ENCODE results near the gene KIF2C.
"Not testable (repeated sequence)": the region's sequence is repeated elsewhere in the genome, so short reads cannot be mapped to it uniquely, and the experiment has no call there.

Gene KIF2C

DNA sequence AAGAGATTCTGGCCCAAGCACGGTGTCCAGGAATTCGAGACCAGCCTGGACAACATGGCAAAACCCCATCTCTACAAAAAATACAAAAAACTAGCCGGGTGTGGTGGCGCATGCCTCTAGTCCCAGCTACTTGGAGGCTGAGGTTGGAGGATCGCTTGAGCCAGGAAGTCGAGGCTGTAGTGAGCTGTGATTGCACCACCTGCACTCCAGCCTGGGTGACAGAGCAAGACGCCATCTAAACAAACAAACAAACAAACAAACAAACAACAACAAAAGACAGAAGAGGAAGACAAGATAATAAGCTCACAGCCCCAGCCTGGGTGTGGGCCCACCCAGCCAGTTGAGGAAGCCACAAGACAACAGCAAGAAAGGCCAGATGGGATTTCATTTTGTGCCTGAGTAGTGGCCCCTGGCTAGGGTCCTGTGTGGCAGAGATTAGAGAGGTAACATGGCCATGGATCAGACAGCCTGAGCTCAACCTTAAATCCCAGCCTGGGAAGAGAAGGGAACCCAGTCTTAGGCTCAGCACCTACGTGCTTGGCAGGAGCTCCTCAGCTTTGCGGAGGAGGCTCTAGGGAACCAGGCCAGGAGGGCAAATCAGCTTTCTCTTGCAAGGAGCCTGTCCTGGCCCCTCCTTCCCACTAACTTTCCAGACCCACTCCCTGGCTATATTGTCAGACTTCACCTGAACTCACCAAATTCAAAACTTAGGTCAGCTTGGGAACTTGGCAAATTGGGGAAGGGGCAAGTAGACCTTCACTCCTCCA, 53.3 kb downstream of the KIF2C start:
- no peak for DNase-seq (ENCODE audit: low spot score)

DNA sequence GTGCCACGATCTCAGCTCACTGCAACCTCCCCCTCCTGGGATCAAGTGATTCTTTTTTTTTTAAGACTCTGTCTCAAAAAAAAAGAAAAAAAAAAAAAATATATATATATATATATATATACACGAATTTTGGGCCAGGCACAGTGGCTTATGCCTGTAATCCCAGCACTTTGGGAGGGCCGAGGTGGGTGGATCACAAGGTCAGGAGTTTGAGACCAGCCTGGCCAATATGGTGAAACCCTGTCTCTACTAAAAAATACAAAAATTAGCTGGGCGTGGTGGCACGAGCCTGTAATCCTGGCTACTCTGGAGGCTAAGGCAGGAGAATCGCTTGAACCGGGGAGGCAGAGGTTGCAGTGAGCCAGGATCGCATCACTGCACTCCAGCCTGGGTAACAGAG, 58.2 kb downstream of the KIF2C start:
- not testable (repeated sequence) for DNase-seq (ENCODE audit: low spot score)

DNA sequence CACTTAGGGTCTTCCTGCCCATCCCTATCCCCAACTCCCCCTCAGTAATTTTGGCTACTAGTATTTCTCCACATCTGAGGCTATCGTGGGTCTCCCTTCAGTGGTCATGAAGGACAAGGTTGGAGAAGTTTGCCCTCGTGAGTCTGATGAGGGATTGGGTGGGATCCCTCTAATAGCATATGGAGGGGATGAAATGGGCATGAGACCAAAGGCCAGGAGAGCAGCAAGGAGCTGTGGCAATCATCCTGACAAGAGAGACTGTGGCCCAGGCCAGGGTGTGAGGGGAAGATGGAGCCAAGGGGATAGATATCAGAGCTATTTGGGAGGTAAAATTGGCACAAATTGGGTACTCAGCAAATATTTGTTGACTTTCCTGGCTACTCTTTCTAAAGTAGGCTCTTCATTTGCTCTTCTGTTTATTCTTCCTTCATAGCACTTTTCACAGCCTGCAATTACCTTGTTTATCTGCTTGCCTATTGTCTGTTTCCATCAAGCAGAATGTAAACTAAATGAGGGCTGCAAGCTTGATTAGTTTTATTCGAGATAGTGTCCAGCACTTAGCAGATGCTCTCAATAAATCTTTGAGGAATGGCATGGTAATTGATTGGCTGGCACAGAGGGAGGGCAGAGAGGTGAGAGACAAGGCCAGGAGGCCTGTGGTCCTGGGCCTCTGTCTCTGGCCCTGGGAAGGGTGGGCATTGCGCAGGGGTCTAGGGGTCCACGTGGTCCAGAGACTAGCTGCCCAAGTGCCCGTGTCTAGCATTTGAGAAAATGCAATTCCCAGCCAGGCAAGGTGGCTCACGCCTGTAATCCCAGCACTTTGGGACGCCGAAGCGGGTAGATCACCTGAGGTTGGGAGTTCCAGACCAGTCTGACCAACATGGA, 59.1 kb downstream of the KIF2C start:
- no peak for DNase-seq (ENCODE audit: low spot score)

- DNase-seq (ENCODE audit: low spot score) = peak; percentile 93
Measured at GRCh38 chr1:44799770-44800584, 60.3 kb downstream of the KIF2C start, which contains the start of gene PLK3. PLK3 (plus strand) TSS chr1:44800377; CDS start chr1:44800464, 87 bp downstream.

DNA sequence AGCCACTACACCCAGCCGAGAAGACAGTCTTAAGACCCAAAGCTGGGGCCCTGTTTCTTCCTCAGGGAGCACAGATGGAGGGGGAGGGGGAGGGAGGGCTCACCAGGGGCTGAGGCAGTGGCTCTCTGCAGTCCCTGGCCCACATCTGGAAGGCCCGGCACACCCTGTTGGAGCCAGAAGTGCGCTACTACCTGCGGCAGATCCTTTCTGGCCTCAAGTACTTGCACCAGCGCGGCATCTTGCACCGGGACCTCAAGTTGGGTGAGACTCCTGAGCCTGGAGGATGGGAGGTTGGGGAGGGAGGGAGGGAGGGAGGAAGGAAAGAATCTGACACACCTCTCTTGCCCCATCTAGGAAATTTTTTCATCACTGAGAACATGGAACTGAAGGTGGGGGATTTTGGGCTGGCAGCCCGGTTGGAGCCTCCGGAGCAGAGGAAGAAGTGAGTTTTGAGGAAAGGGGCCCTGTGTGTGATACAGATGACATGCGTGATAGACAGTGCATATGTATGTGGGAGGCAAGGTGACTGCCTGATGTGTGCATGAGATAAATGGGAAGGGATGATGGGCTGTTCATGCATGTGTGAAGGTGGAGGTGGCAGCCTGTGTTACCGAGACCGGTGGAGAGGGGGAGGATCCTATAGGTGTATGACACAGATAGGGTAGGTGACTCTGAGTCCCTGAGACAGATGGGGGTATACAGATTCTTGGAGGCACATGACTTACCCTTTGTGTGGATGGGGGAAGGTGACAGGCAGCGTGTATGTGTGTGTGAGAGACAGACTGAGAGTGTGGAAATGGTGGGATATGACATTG, 62.1 kb downstream of the KIF2C start:
- DNase-seq (ENCODE audit: low spot score) = no peak

GRCh38 chr1:44802306-44803061, 62.8 kb downstream of the KIF2C start:
- no peak for DNase-seq (ENCODE audit: low spot score)

DNA sequence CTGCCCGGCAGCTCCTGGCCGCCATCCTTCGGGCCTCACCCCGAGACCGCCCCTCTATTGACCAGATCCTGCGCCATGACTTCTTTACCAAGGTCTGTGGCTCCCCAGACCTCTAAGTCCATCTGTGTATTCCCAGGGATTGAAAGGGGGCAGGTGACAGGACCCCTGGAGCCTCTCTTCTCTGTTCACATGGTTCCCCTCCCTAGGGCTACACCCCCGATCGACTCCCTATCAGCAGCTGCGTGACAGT, 63.4 kb downstream of the KIF2C start:
- no peak for DNase-seq (ENCODE audit: low spot score)

GRCh38 chr1:44803312-44804095, 63.9 kb downstream of the KIF2C start:
- no peak for DNase-seq (ENCODE audit: low spot score)

- DNase-seq (ENCODE audit: low spot score) = no peak
Measured at GRCh38 chr1:44805311-44806024, 65.8 kb downstream of the KIF2C start.

DNA sequence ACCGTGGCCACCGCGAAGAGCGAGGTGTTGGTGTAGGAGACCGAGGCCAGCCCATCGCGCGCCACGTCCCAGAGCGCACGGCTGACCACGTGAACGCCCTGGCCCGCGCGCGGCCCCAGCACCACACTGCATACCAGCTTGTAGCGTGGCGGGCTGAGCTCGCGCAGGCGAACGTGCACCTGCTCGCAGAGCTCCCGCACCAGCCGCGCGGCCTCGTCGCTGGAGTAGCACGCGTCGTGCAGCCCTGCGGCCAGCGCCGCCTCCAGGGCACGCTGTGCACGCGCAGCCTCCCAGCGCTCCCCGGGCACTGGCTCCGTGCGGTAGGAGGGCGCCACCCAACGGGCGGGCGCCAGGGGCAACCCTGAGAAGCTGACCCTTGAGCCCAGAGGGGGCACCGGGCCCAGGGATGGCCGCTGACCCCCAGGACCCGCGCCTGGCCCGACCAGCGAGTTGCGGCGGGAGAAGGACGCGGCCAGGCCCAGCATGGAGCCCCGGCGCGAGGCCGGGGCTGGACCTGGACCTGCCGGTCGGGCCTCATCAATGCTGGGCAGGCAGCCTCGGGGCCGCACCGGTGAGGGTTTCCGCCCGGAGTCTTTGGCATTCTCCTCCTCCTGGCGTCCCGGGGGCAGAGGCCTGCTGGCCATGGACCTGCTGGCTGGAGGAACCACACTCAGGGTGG, 66.5 kb downstream of the KIF2C start:
- DNase-seq (ENCODE audit: low spot score) = no peak

DNA sequence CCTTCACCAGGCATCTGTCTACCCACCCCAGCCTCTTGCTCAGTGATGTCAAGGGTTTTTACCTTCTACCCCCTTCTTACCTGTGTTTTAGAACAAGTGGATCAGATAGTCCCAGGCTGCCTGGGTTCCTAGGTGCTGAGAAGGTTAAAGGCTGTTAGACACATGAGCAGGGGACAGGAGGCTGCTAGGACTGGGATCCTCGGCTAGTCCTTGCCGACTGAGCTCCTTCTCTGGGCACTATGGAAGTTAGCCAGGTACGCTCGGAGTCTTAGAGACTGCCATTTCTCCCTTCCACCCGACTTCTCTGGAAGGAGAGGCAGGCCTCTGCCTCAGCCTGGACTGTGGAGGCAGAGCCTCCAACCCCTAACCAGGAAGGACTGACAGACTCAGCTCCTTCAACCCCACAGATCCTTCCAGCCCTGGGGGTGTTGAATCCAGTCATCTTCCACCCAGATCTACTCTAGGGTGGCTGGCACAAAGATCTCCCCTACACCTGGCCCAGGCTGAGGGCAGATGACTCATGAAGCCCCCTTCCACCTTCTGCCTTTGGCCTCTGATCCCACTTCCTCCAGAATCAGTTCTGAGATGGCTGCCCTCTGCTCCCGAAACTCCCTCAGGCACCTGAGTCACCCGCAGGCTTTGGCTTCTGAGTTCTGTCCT, 67.2 kb downstream of the KIF2C start, which contains the start of gene DYNLT4:
DYNLT4 (minus strand) TSS at position 648 of the 660 bp plus-strand sequence. CDS start 683 bp downstream, outside the sequence.
- no peak for DNase-seq (ENCODE audit: low spot score)

DNA sequence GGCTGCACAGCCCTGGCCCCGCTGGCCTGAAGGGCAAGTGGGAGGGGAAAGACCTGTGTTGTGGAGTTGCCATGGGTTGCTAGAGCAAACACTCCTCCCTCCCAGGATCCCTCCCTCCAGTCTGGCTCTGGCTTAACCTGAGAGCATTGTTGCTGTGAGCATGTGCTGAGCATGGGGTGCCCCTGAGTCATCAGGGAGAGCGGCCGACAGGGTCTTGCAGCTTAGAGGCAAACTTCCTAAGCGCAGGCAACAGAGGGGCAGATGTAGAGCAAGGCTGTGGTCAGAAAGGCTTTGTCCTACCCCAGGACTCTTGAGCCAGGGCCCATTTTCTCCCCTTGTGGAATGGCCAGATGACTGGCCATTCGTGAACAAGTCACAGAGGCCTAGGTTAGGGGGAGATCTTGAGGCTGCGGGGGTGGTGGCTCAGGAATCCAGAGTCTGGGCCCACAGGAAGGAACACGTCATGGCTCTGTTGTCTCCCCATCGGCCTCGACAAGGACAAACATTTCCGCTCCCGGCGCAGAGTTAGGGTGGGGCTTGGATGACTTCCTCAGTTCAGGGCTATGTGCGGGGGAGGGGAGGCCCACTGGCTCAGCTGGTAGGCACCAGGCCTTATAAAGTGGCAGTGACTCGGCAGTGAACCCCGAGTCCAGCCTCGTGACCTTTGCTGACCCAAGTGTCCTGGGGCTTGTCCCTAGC, 67.9 kb downstream of the KIF2C start:
- DNase-seq (ENCODE audit: low spot score) = no peak

GRCh38 chr1:44808063-44808937, 68.7 kb downstream of the KIF2C start, which contains the start of gene BTBD19:
BTBD19 (plus strand) TSS chr1:44808523; CDS start chr1:44808821, 298 bp downstream.
- DNase-seq (ENCODE audit: low spot score) = peak; percentile 77

DNA sequence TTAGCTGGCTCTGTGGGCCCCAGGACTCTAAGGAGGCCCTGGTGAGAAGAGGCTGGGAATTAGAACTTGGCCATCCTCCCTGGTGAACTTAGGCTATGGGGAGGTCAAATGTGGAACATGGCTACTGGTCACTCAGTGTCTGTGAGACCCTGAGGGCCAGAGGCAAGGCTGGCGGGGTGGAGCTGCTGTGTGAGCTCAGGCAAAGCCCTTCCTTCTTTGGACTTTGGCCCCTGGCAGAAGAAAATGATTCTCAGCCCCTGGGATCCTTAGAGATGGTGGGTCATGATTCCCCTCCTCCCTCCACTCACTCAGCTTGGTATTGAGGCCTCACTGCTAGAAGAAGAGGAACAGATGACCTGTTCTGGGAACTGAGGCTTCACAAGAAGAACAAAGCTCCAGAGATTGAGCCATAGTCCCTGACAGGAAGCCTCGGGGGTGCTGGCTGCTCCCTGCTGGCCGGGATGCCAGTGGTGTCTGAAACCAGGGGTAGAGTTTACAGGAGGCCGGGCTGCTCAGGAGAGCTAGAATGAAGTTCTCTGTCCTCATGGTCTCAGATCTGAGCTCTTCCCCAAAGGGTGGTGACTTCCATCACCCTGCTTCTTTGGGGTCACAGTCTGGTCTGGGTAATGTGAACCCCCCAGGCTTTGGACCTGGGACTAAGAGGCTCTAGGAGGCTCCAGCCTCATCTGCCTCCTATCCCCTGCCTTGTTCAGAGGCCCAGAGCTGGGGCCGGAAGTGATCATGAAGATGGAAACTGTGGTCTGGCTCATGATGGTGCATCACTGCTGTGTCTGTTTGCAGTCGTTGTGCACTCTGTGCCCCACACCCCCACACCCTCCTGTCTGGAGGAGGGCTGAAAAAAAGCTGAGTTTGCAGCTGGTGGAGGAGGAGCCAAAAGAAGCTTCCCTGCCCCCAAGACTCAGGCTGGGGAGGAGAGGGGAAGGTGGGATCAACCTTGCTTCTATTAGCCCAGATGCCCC, 69.6 kb downstream of the KIF2C start:
- no peak for DNase-seq (ENCODE audit: low spot score)
